HEK293T (cell line): ENCODE data around the gene MED12.

Experiments used
- ARNT ChIP-seq: fragments of 450-650 bp; IDR thresholded peaks from 2 replicates; pipeline ENCODE4 v1.6.1; 2017; ENCODE audit warnings: mild to moderate bottlenecking
- CTBP1 ChIP-seq: fragments of 450-650 bp; IDR thresholded peaks from 2 replicates; pipeline ENCODE4 v1.6.1; 2016; ENCODE audit warnings: borderline replicate concordance
- FOXK2 ChIP-seq: fragments of 450-650 bp; IDR thresholded peaks from 2 replicates; pipeline ENCODE4 v1.6.1; 2016; ENCODE audit warnings: mild to moderate bottlenecking
- NFRKB ChIP-seq: fragments of 450-650 bp; IDR thresholded peaks from 2 replicates; pipeline ENCODE4 v1.6.1; 2016; ENCODE audit warnings: mild to moderate bottlenecking, moderate library complexity
- SP1 ChIP-seq: fragments of 450-650 bp; IDR thresholded peaks from 2 replicates; pipeline ENCODE4 v1.6.1; 2017
- ZNF384 ChIP-seq: fragments of 450-650 bp; IDR thresholded peaks from 2 replicates; pipeline ENCODE4 v1.6.1; 2016

GRCh38 chrX:71131510-71131909, 13.1 kb downstream of the MED12 start:
- TF ChIP-seq NFRKB (no peak), SP1 (no peak), FOXK2 (no peak), ARNT (no peak), CTBP1 (no peak), ZNF384 (no peak)
